Lung microvascular endothelial cell (primary cell): ENCODE results near the gene GATAD2A. TPM values are rescaled to one million over a fixed set of nuclear protein-coding genes. Genes with fewer than 3 reads are reported as not detected.
"Not testable (repeated sequence)": the region's sequence is repeated elsewhere in the genome, so short reads cannot be mapped to it uniquely, and the experiment has no call there.

Experiments
- DNase-seq, 2 donors: peaks; one replicate each; pipeline versions ENCODE4 v3.0.0 to v3.0.0-alpha.2; 2010; ENCODE audit warnings: low read depth in 2 of 2
- total RNA-seq: library from RNA; depleted of rRNA; stranded (reverse); fragments of >200 nt; gene quantifications from 2 replicates; pipeline ENCODE4 v1.2.1, GENCODE V29; 2014

Gene GATAD2A
- 27.0 and 37.5 TPM in 2 replicates for total RNA-seq

- peak; percentile 94 for DNase-seq
Observed at GRCh38 chr19:19404879-19405860, at the start of gene GATAD2A. Gene GATAD2A, plus strand, starts transcription at chr19:19405675. Its CDS starts 59,671 bp downstream, at chr19:19465346.

GRCh38 chr19:19356500-19356899, 49.0 kb upstream of the GATAD2A start:
- DNase-seq: no peak

GRCh38 chr19:19356901-19357566, 48.4 kb upstream of the GATAD2A start:
- no peak for DNase-seq

GRCh38 chr19:19361075-19361594, 44.3 kb upstream of the GATAD2A start:
- peak; percentile 83 to 87 for DNase-seq

- DNase-seq: no peak
Observed at GRCh38 chr19:19362075-19362474, 43.4 kb upstream of the GATAD2A start.

GRCh38 chr19:19366434-19367396, 38.8 kb upstream of the GATAD2A start:
- peak; percentile 67 to 72 for DNase-seq

- DNase-seq: no peak
Observed at GRCh38 chr19:19368087-19368486, 37.4 kb upstream of the GATAD2A start.

GRCh38 chr19:19371059-19371458, 34.4 kb upstream of the GATAD2A start:
- DNase-seq: no peak

GRCh38 chr19:19372656-19373416, 32.6 kb upstream of the GATAD2A start:
- DNase-seq: peak; percentile 88 to 89

- no peak for DNase-seq
Observed at GRCh38 chr19:19379527-19379926, 25.9 kb upstream of the GATAD2A start.

GRCh38 chr19:19380316-19380715, 25.2 kb upstream of the GATAD2A start:
- DNase-seq: not testable (repeated sequence)

GRCh38 chr19:19381007-19381926, 24.2 kb upstream of the GATAD2A start:
- no peak for DNase-seq

- DNase-seq: no peak
Observed at GRCh38 chr19:19382118-19382517, 23.4 kb upstream of the GATAD2A start.

GRCh38 chr19:19384486-19384885, 21.0 kb upstream of the GATAD2A start:
- no peak for DNase-seq

GRCh38 chr19:19385131-19385895, 20.2 kb upstream of the GATAD2A start:
- peak; percentile 100 for DNase-seq

- no peak for DNase-seq
Observed at GRCh38 chr19:19385896-19386869, 19.3 kb upstream of the GATAD2A start.

GRCh38 chr19:19387108-19387507, 18.4 kb upstream of the GATAD2A start:
- DNase-seq: no peak
